ENCODE results near the gene UCK2.

UCK2 gene

DNA sequence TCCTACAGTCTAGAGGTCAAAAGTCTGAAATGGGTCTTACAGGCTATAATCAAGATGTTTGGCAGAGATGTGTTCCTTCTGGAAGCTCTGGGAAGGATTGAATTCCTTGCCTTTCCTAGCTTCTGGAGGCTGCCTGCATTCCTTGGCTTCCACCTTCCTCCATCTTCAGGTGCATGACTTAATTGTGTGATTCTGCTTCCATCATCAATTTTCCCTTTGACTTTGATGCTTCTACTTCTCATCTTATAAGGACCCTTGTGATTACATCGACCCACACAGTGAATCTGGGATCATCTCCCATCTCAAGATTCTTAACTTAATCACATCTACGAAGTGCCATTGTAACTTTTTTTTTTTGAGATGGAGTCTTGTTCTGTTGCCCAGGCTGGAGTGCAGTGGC lies 111.4 kb downstream of the UCK2 start:
- no peak for DNase-seq (ENCODE audit: low spot score)

DNA sequence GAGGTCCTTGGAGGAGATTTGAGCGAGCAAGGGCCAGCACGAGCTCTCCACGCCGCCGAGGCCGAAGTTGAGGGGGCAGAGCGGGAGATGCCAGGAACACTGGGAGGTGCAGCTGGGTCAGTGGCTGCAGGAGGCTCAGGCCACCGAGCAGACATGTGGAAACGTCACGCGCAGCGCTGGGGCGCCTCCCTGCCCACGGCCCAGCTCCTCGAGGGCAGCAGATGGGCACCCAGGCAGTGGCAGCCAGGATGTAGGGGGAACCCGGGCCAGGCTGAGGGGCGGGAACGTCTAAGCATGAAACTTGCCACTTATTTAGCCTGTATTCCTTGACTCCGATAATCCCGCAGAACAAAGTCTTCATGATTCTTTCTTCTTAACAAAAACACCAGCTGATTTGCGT lies 114.1 kb downstream of the UCK2 start:
- DNase-seq (ENCODE audit: low spot score), result no peak

GRCh38 chr1:165942062-165942461 lies 114.6 kb downstream of the UCK2 start:
- no peak for DNase-seq (ENCODE audit: low spot score)

DNA sequence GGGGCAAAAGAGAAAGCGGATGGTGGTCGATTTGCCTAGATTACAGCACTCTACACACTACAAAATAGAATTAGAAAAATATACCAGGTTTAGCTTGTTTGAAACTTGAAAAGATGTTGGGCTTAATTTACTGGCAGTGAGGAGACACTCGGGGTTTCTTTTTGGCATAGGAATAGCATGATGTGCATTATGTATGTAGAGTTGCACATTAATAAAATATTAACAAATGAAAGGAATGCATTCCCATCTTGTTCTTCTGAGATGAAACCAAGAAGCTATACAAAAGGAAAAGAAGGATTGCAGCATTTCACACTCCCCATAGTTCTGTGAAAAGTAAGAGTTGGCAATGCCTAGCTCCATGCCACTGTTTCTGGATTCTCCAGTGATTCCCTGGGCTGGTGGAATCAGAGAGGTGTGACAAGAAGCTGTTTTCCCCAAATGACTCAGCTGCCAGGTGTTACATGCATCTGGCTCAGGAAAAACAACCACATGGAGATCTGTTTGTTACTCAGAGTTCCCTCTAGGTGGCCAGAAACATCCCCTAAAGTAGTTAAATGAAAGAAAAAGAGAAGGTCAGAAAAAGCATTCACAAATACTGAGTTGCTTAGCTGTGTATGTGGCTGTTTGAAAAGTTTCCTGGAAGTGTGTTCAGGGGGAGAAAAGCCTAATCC lies 115.6 kb downstream of the UCK2 start:
- no peak for DNase-seq (ENCODE audit: low spot score)

GRCh38 chr1:165945911-165946310 lies 118.5 kb downstream of the UCK2 start:
- DNase-seq (ENCODE audit: low spot score), result no peak

- no peak for DNase-seq (ENCODE audit: low spot score)
These were observed 120.5 kb downstream of the UCK2 start for GRCh38 chr1:165947797-165948455.

DNA sequence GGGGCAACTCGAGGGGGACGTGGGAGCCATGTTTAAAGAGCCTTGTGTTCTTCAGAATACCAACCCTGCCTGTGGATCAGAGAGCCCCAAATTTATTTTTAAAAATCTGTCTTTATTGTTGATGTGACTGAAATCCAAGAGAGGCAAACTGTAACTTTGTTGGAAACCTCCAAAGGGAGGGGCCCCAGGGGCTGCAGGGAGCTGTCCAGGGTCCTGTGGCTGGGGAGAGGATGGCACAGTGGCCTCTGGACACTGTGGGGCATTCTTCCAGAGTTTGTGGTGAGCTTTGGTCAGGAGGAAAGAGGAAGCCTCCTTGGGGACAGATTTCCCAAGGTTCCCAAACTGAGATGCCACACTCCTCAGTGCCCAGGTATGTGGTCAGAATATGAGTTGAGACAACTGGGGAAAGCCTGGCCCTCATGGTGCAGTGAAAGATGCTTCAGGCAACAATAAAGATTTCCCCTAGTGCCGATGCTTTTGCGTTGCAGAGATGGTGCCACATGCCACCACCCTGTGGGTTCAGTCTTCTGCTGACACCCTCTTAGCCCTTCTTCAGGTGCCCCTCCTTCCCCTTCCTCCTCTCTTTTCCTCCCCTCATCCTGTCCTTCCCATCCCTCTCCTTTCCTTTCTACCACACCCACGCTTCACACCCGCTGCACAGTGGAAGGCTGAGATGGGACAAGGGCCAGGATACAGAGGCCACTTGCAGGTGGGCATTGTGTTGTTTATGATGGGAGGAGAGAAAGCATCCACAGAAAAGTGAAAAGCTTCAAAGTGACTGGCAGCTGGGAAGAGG lies 122.1 kb downstream of the UCK2 start:
- DNase-seq (ENCODE audit: low spot score), result no peak

- DNase-seq (ENCODE audit: low spot score), result no peak
These were observed 127.5 kb downstream of the UCK2 start for GRCh38 chr1:165954940-165955339.

GRCh38 chr1:165958306-165958705 lies 130.9 kb downstream of the UCK2 start:
- no peak for DNase-seq (ENCODE audit: low spot score)

GRCh38 chr1:165960136-165960535 lies 132.7 kb downstream of the UCK2 start:
- DNase-seq (ENCODE audit: low spot score), result no peak

GRCh38 chr1:165960881-165961280 lies 133.5 kb downstream of the UCK2 start:
- no peak for DNase-seq (ENCODE audit: low spot score)
